SHP77 (cell line): ENCODE data around the gene C9orf40.

ENCODE experiments used
- DNase-seq, 2 experiments: peaks; one replicate each; lab custom pipeline; 2025; lab: John Stamatoyannopoulos, UW

C9orf40 gene

DNA sequence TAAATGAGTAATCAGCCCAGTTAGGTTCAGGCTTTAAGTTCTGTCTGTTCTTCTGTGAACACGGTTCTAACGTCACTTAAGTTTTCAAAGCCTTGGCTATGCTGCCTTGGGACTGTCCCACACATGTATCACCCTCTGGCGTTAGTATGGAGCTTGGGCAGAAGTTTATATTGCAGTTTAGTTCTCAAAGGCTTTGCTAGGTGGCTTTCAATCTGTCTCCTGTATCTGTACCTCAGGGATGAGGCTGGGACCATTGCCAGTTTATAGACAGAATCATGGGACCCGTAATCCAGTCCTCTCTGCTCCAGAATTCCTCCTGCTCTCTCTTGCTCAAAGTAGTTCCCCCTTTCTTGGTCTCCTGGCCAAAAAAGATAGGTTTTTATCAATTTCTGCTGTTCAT, 12.1 kb downstream of the C9orf40 start:
- no peak for DNase-seq

DNA sequence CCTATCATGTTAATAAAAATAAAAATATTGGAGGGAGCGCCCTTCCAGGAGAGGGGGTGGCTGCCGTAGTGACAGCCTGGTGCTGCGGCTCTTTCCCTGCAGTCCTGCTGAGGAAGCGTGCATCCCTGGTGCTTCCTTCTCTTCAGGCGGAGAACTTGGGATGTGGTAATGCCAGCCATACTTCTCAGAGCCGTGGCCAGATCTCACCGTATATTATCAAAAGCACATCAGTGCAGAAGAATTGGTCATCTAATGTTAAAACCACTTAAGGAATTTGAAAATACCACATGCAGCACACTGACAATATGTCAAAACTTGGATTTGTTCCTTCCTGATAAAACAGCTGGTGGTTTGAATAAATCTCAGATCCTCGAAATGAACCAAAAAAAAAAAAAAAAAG, 17.7 kb downstream of the C9orf40 start:
- no peak for DNase-seq

DNA sequence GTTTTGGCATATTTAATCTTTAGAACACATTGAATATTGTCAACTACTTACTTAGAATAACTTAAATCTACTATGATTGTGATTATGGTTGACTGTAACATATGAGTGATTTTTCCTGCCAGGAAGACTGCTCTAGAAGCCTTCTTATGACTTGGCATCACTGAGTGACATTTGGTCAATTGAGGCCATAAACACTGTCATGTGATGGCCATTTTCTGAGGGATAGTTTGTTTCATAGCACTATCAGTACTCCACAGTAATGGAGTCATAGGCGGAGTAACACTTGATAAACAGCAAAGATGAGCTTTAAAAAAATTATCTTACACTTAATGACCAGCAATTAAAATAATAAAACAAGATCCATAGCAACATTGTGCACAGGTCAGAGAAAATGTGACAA, 31.0 kb downstream of the C9orf40 start:
- no peak for DNase-seq

- DNase-seq, result no peak
These were observed 31.6 kb downstream of the C9orf40 start for GRCh38 chr9:74920944-74921626.

- no peak for DNase-seq
These were observed 42.7 kb downstream of the C9orf40 start for GRCh38 chr9:74910036-74910435.

DNA sequence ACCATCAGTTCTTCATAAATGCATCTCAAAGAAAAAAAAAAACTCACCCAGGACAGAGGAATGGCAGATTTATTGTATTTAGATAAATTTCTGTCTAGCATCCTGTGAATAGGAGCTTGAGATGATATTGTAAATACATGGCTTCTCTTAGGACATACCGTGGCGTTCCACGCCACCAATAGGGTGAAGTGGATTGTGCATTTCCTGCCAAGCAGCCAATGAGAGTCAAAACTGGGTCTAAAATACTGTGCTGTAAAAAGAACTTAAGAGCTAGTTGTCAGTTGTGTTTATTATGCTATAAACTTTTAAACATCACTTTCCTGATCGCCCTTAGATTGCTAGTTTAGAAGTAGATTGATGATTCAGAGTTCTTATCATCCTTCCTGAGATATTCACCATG, 44.0 kb downstream of the C9orf40 start:
- no peak for DNase-seq

GRCh38 chr9:74907085-74907484, 45.6 kb downstream of the C9orf40 start:
- DNase-seq, result no peak

DNA sequence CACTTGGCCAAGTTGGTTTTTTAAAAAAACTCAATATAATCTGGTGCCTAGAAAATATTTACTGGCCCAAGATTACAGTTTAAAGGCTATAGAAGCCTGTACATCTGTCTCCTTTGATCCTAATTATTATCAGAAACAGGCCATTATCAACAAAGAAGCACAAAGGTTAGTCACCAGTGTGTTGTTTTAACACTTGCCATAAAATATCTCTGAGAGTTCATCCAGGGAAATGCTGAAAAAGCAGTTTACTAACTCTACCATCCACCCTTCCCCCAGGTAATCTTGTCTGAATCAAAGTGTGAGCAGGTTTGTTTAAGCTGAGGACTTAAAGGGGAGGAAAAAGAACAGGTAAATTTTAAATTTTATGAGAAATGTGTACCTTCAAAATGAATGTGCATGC, 51.7 kb downstream of the C9orf40 start:
- no peak for DNase-seq
